H1 (cell line): ENCODE data around the gene DNAAF8. TPM values are rescaled to one million over a fixed set of nuclear protein-coding genes. Genes with fewer than 3 reads are reported as not detected.
A peak's percentile ranks its signal among the peaks of the same experiment; 100 is the strongest.

Source experiments
- CTCF ChIA-PET: fragments of 300-600 bp; sonication (Branson Sonifier 250); formaldehyde crosslinking; loops from one replicate; lab custom pipeline; 2021; ENCODE audit not compliant: partially characterized antibody; lab: Charles Lee
- POLR2A ChIA-PET: fragments of 300-600 bp; sonication (Branson Sonifier 250); formaldehyde crosslinking; loops from one replicate; lab custom pipeline; 2021; ENCODE audit warnings: inconsistent platforms; ENCODE audit not compliant: partially characterized antibody; lab: Charles Lee
- DNase-seq, 2 experiments: peaks; one replicate each; pipeline versions ENCODE4 v3.0.0 to v3.0.0-alpha.2; 2010 to 2022; ENCODE audit warnings: low spot score in 2 of 2, low read depth in 1 of 2, mixed read lengths in 1 of 2
- FAIRE-seq: peaks from 2 replicates; lab custom pipeline; 2011; peaks lifted over from hg19 to GRCh38; lab: Jason Lieb, UNC
- H2AFZ ChIP-seq: 2 replicates; pipeline ENCODE4 v1.8.1; 2012; ENCODE audit warnings: low read length, inconsistent platforms
- H2AK5ac ChIP-seq: 2 replicates; pipeline ENCODE4 v1.6.1; 2013; ENCODE audit warnings: low read depth, low read length
- H2BK120ac ChIP-seq: replicated peaks from 2 replicates; pipeline ENCODE3; 2013; ENCODE audit warnings: low read depth, low read length, inconsistent platforms
- H2BK12ac ChIP-seq: 2 replicates; pipeline ENCODE4 v1.6.1; 2013; ENCODE audit warnings: low read depth, low read length
- H2BK15ac ChIP-seq: 2 replicates; pipeline ENCODE4 v1.6.1; 2013; ENCODE audit warnings: low read length
- H2BK20ac ChIP-seq: 2 replicates; pipeline ENCODE4 v1.6.1; 2013; ENCODE audit warnings: low read length
- H2BK5ac ChIP-seq: 2 replicates; pipeline ENCODE4 v1.6.1; 2013; ENCODE audit warnings: low read depth, low read length
- H3K14ac ChIP-seq: 2 replicates; pipeline ENCODE4 v1.6.1; 2013; ENCODE audit warnings: inconsistent platforms; ENCODE audit not compliant: insufficient read length
- H3K18ac ChIP-seq: 2 replicates; pipeline ENCODE4 v1.6.1; 2013; ENCODE audit warnings: low read length; ENCODE audit errors: extremely low read depth
- H3K23ac ChIP-seq: 2 replicates; pipeline ENCODE4 v1.6.1; 2013; ENCODE audit warnings: inconsistent platforms; ENCODE audit not compliant: insufficient read length
- H3K23me2 ChIP-seq: 2 replicates; pipeline ENCODE4 v1.6.1; 2013; ENCODE audit warnings: low read depth, low read length
- H3K27ac ChIP-seq: 2 replicates; pipeline ENCODE4 v1.6.1; 2011; ENCODE audit warnings: low read depth, low read length, inconsistent platforms
- H3K27me3 ChIP-seq, 4 experiments: replicated peaks in 1 of 4; 1 replicate in 1 of 4; 2 replicates in 3 of 4; pipeline versions ENCODE4 v1.6.1 to v1.8.1; 2011 to 2013; ENCODE audit warnings: low read length in 3 of 4, mild to moderate bottlenecking in 3 of 4, inconsistent platforms in 2 of 4, mixed read lengths in 2 of 4, moderate library complexity in 1 of 4; ENCODE audit not compliant: control insufficient read depth in 3 of 4, insufficient read depth in 3 of 4; ENCODE audit errors: extremely low read depth in 1 of 4
- H3K36me3 ChIP-seq, 4 experiments: 2 replicates each; pipeline versions ENCODE4 v1.6.1 to v1.8.1; 2011 to 2013; ENCODE audit warnings: mild to moderate bottlenecking in 4 of 4, low read length in 3 of 4, moderate library complexity in 2 of 4, control low read depth in 1 of 4, inconsistent platforms in 1 of 4; ENCODE audit not compliant: insufficient read depth in 4 of 4, control insufficient read depth in 2 of 4
- H3K4ac ChIP-seq: replicated peaks from 2 replicates; pipeline ENCODE3; 2013; ENCODE audit warnings: low read length, low read depth, mixed read lengths, inconsistent platforms; ENCODE audit not compliant: insufficient read length
- H3K4me1 ChIP-seq, 4 experiments: replicated peaks in 1 of 4; 1 replicate in 1 of 4; 2 replicates in 3 of 4; pipeline versions ENCODE4 v1.6.1 to v1.8.1; 2011 to 2013; ENCODE audit warnings: low read length in 3 of 4, inconsistent platforms in 2 of 4, mixed read lengths in 1 of 4; ENCODE audit not compliant: insufficient read depth in 4 of 4, control insufficient read depth in 3 of 4
- H3K4me2 ChIP-seq, 2 experiments: 2 replicates each; pipeline versions ENCODE4 v1.6.1 to v1.8.1; 2011 to 2013; ENCODE audit warnings: low read depth in 2 of 2, low read length in 2 of 2, control low read depth in 1 of 2, inconsistent platforms in 1 of 2, mild to moderate bottlenecking in 1 of 2; ENCODE audit not compliant: insufficient read depth in 1 of 2
- H3K4me3 ChIP-seq, 4 experiments: fragments of 200-600, 300-600 bp in 1 of 4; sonication (generic), shearing (Covaris generic), sonication (Bioruptor Twin) in 1 of 4; 2 replicates each; pipeline versions ENCODE4 v1.5.1 to v1.8.1; 2011 to 2016; ENCODE audit warnings: low read length in 4 of 4, low read depth in 3 of 4, control low read depth in 2 of 4, inconsistent platforms in 2 of 4, mild to moderate bottlenecking in 2 of 4, mixed read lengths in 1 of 4, moderate library complexity in 1 of 4; ENCODE audit not compliant: insufficient read depth in 2 of 4; ENCODE audit errors: extremely low read depth in 1 of 4
- H3K56ac ChIP-seq: replicated peaks from 2 replicates; pipeline ENCODE3; 2013; ENCODE audit warnings: low read depth, mild to moderate bottlenecking, mixed read lengths, low read length, inconsistent platforms; ENCODE audit not compliant: insufficient read length
- H3K79me1 ChIP-seq: 2 replicates; pipeline ENCODE4 v1.6.1; 2013; ENCODE audit warnings: low read depth, low read length, control low read depth
- H3K79me2 ChIP-seq, 2 experiments: 2 replicates each; pipeline versions ENCODE4 v1.6.1 to v1.8.1; 2012 to 2013; ENCODE audit warnings: low read length in 2 of 2, mild to moderate bottlenecking in 2 of 2, inconsistent platforms in 1 of 2; ENCODE audit not compliant: insufficient read depth in 2 of 2, control insufficient read depth in 1 of 2
- H3K9ac ChIP-seq, 4 experiments: replicated peaks in 1 of 4; 1 replicate in 1 of 4; 2 replicates in 3 of 4; pipeline versions ENCODE4 v1.6.1 to v1.8.1; 2011 to 2013; ENCODE audit warnings: low read depth in 3 of 4, low read length in 3 of 4, control low read depth in 2 of 4, mild to moderate bottlenecking in 2 of 4, moderate library complexity in 2 of 4, inconsistent platforms in 1 of 4; ENCODE audit errors: extremely low read depth in 1 of 4
- H3K9me3 ChIP-seq, 2 experiments: 2 replicates each; pipeline versions ENCODE4 v1.6.1 to v1.8.1; 2012 to 2013; ENCODE audit warnings: mild to moderate bottlenecking in 2 of 2, moderate library complexity in 2 of 2, control low read depth in 1 of 2, inconsistent platforms in 1 of 2, low read depth in 1 of 2, low read length in 1 of 2, mixed read lengths in 1 of 2; ENCODE audit not compliant: insufficient read depth in 2 of 2
- H4K20me1 ChIP-seq, 2 experiments: replicated peaks in 1 of 2; 2 replicates each; pipeline versions ENCODE3 to v1.8.1; 2011 to 2013; ENCODE audit warnings: inconsistent platforms in 2 of 2, low read length in 2 of 2, mild to moderate bottlenecking in 1 of 2; ENCODE audit not compliant: insufficient read depth in 2 of 2, control insufficient read depth in 1 of 2
- H4K5ac ChIP-seq: 2 replicates; pipeline ENCODE4 v1.6.1; 2013; ENCODE audit warnings: low read length, low read depth, mixed read lengths, inconsistent platforms; ENCODE audit not compliant: insufficient read length
- H4K8ac ChIP-seq: 2 replicates; pipeline ENCODE4 v1.8.0; 2013; ENCODE audit warnings: mild to moderate bottlenecking, moderate library complexity, low read length, inconsistent platforms; ENCODE audit not compliant: insufficient read depth; ENCODE audit errors: extremely low read depth
- H4K91ac ChIP-seq: replicated peaks from 2 replicates; pipeline ENCODE3; 2013; ENCODE audit warnings: low read length, mixed read lengths, inconsistent platforms; ENCODE audit not compliant: insufficient read length
- CREB1 ChIP-seq: IDR thresholded peaks from 2 replicates; pipeline ENCODE4 v1.6.1; 2012; ENCODE audit warnings: inconsistent platforms
- WGBS, 2 experiments: shearing (Covaris generic) in 1 of 2; methylation state at CpG; one replicate each; pipeline versions ENCODE4 v1.1.6 to v1.1.7; 2013 to 2015; ENCODE audit warnings: low lambda C conversion rate in 2 of 2, mixed read lengths in 2 of 2, inconsistent platforms in 1 of 2, low coverage in 1 of 2, missing lambda C conversion rate in 1 of 2; ENCODE audit not compliant: insufficient replicate concordance in 2 of 2, insufficient coverage in 1 of 2, insufficient read length in 1 of 2; ENCODE audit errors: extremely low coverage in 1 of 2, missing lambda C conversion rate in 1 of 2; 5-methylcytosine and 5-hydroxymethylcytosine counted together
- polyA plus RNA-seq, 7 experiments: library from polyadenylated mRNA; depleted of rRNA in 3 of 7; stranded (reverse) in 5 of 7; unstranded in 2 of 7; fragments of >200 nt in 5 of 7; fragments of 200-250 nt in 2 of 7; gene quantifications; 1 replicate in 5 of 7; 2 replicates in 1 of 7; 4 replicates in 1 of 7; pipeline versions ENCODE4 v1.2.1 to v1.2.3, GENCODE V29; 2011 to 2013; ENCODE audit warnings: missing spikeins in 2 of 7, mixed read lengths in 2 of 7
- total RNA-seq: library from RNA; stranded (reverse); fragmentation: NEBNext Ultra II Directional; extraction: Animal tissue kit (Norgen Biotek cat#: 25700); gene quantifications from 2 replicates; pipeline ENCODE4 v1.2.1, GENCODE V29; 2021

The DNAAF8 gene
- total and polyA plus RNA-seq, 2 of the 8 experiments (the other 6 are each of a cell fraction or from before 2014, with no cell fraction given) = 0.39 TPM; not detected in 1

DNA sequence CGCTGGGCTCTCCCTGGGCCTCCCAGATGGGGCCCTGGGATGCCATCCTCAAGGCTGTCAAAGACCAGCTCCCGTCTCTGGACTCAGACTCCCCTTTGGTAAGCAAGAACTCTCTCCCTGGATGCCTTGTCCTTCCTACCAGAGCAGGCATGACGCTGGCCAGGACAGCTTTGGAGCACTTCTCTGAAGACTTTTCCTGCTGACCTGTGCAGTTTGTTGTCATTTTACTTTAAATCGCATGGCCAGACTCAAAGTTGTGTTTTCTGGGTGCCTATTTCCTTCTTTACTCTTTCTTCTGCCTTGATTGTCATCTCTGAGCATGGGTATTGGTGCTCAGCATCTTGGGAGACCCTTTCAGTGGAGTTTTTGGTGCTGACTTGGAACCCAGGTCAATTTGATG, 2.2 kb downstream of the DNAAF8 start:
- peaks cover 5% of the 10 kb centered on the region; the same call in 1 of the 2 replicates for H3K79me1 ChIP-seq
- H4K91ac ChIP-seq = no peak overlapping the region
- H2BK20ac ChIP-seq = no peak overlapping the region
- H3K4me2 ChIP-seq = no peak overlapping the region
- no peak overlapping the region for H2BK5ac ChIP-seq
- WGBS, 2 experiments = 82% methylated on average over 4 of the region's 4 CpGs; no CpG with 5 or more reads in 1 of the 2 experiments
- no peak overlapping the region for H2BK15ac ChIP-seq
- H3K9me3 ChIP-seq = no peaks in the 10 kb centered on the region
- H3K4me3 ChIP-seq = no peak overlapping the region
- H2BK12ac ChIP-seq = no peak overlapping the region
- no peak overlapping the region for H3K9ac ChIP-seq
- H3K4ac ChIP-seq = no peak overlapping the region
- H3K56ac ChIP-seq = no peak overlapping the region
- no peak overlapping the region for H3K18ac ChIP-seq
- no peak overlapping the region for H2BK120ac ChIP-seq
- ChIA-PET CTCF (interaction anchor here (1.0 to 1.3 kb wide), 3 partner anchors 10 to 206 kb away, joined by 3 to 5 read pairs (median 3); no protein-coding TSS in a partner anchor), POLR2A (interaction anchor here (1.0 to 5.0 kb wide), 5 partner anchors 8 to 122 kb away, joined by 3 to 30 read pairs (median 5); partner anchors contain the start of gene UBALD1)
- peaks cover 0 to 2% of the 10 kb centered on the region in 2 experiments for H4K20me1 ChIP-seq
- no peak overlapping the region for H3K23ac ChIP-seq
- H3K79me2 ChIP-seq = peaks cover 4 to 19% of the 10 kb centered on the region in 2 experiments; a peak in 3 of 4 replicates
- H3K23me2 ChIP-seq = peaks cover 10% of the 10 kb centered on the region; the same call in 1 of the 2 replicates
- H3K36me3 ChIP-seq = no peaks in the 10 kb centered on the region
- H3K14ac ChIP-seq = no peak overlapping the region
- peak overlapping the region; percentile 43; the same call in 1 of the 2 replicates for H4K8ac ChIP-seq
- H3K27me3 ChIP-seq = peaks cover 0 to 4% (median under 1%) of the 10 kb centered on the region in 4 experiments; a peak in 2 of 7 replicates
- H4K5ac ChIP-seq = no peak overlapping the region
- H3K27ac ChIP-seq = no peak overlapping the region
- H2AK5ac ChIP-seq = no peak overlapping the region
- FAIRE-seq = no peak
- no peak overlapping the region for H2AFZ ChIP-seq
- peaks cover 0 to 4% (median 0%) of the 10 kb centered on the region in 4 experiments; a peak in 2 of 7 replicates for H3K4me1 ChIP-seq
- no peak for DNase-seq
- TF ChIP-seq CREB1 = no peak
